HepG2 (cell line): ENCODE data around the gene COQ7. TPM values are rescaled to one million over a fixed set of nuclear protein-coding genes. Genes with fewer than 3 reads are reported as not detected.

Experiments
- PAWR ChIP-seq: sonication (generic); formaldehyde crosslinking; IDR thresholded peaks from 2 replicates; pipeline ENCODE4 v1.4.0; 2020; ENCODE audit warnings: missing genetic modification reagents, mild to moderate bottlenecking, borderline replicate concordance
- PRPF4 ChIP-seq: fragments of 200-400 bp; formaldehyde crosslinking; IDR thresholded peaks from 2 replicates; pipeline ENCODE4 v1.6.1; 2016; ENCODE audit warnings: low read length, low read depth; ENCODE audit not compliant: poor library complexity, severe bottlenecking
- SNRNP70 ChIP-seq: fragments of 200-400 bp; formaldehyde crosslinking; IDR thresholded peaks from 2 replicates; pipeline ENCODE4 v1.6.1; 2017; ENCODE audit warnings: mild to moderate bottlenecking, low read depth, low read length, moderate library complexity
- THAP11 ChIP-seq: IDR thresholded peaks from 2 replicates; pipeline ENCODE4 v1.6.1; 2016; ENCODE audit warnings: missing biosample characterization, missing genetic modification reagents
- ZNF160 ChIP-seq: sonication (generic); formaldehyde crosslinking; IDR thresholded peaks from 2 replicates; pipeline ENCODE4 v1.8.0; 2022; ENCODE audit warnings: mild to moderate bottlenecking, inconsistent platforms, missing genetic modification reagents
- ZNF616 ChIP-seq: sonication (generic); formaldehyde crosslinking; IDR thresholded peaks from 2 replicates; pipeline ENCODE4 v1.5.0; 2020; ENCODE audit warnings: low read depth, mild to moderate bottlenecking, missing genetic modification reagents
- polyA plus RNA-seq, 8 experiments: library from polyadenylated mRNA; depleted of rRNA in 3 of 8; stranded (reverse) in 7 of 8; unstranded in 1 of 8; fragments of >200 nt; fragmentation: Illumina TruSeq in 4 of 8; extraction: Trizol in 4 of 8; gene quantifications; 2 replicates each; pipeline versions ENCODE4 v1.2.1 to v1.2.3, GENCODE V29; 2011 to 2016; ENCODE audit warnings: low read depth in 4 of 8, missing spikeins in 1 of 8, mixed read lengths in 1 of 8; ENCODE audit not compliant: insufficient read depth in 1 of 8
- total RNA-seq, 5 experiments: library from RNA; depleted of rRNA; stranded (reverse); fragments of >200 nt; fragmentation: Illumina TruSeq; extraction: Trizol; gene quantifications; 2 replicates each; pipeline ENCODE4 v1.2.3, GENCODE V29; 2016; ENCODE audit warnings: low read depth in 1 of 5
- TF ChIP-seq, protein P1 (sequence below), 2 experiments: sonication (generic) in 1 of 2; formaldehyde crosslinking in 1 of 2; IDR thresholded peaks; 2 replicates each; pipeline versions ENCODE4 v1.4.0 to v1.6.1; 2018 to 2020; ENCODE audit warnings: missing genetic modification reagents in 2 of 2, borderline replicate concordance in 1 of 2, low read depth in 1 of 2, mild to moderate bottlenecking in 1 of 2, missing biosample characterization in 1 of 2
- TF ChIP-seq, protein P2 (sequence below): IDR thresholded peaks from 2 replicates; pipeline ENCODE4 v1.6.1; 2018; ENCODE audit warnings: missing genetic modification reagents, mild to moderate bottlenecking, missing compliant biosample characterization
- TF ChIP-seq, protein P3 (sequence below): sonication (generic); formaldehyde crosslinking; conservative IDR thresholded peaks from 2 replicates; pipeline ENCODE4 v1.8.0; 2022; ENCODE audit warnings: low read depth, missing genetic modification reagents
- TF ChIP-seq, protein P4 (sequence below): sonication (generic); formaldehyde crosslinking; conservative IDR thresholded peaks from 2 replicates; pipeline ENCODE4 v1.8.0; 2022; ENCODE audit warnings: missing genetic modification reagents

COQ7 gene
- total and polyA plus RNA-seq, 2 of the 13 experiments (the other 11 are each of a cell fraction or from before 2014, with no cell fraction given), result 20.1 to 45.7 TPM

DNA sequence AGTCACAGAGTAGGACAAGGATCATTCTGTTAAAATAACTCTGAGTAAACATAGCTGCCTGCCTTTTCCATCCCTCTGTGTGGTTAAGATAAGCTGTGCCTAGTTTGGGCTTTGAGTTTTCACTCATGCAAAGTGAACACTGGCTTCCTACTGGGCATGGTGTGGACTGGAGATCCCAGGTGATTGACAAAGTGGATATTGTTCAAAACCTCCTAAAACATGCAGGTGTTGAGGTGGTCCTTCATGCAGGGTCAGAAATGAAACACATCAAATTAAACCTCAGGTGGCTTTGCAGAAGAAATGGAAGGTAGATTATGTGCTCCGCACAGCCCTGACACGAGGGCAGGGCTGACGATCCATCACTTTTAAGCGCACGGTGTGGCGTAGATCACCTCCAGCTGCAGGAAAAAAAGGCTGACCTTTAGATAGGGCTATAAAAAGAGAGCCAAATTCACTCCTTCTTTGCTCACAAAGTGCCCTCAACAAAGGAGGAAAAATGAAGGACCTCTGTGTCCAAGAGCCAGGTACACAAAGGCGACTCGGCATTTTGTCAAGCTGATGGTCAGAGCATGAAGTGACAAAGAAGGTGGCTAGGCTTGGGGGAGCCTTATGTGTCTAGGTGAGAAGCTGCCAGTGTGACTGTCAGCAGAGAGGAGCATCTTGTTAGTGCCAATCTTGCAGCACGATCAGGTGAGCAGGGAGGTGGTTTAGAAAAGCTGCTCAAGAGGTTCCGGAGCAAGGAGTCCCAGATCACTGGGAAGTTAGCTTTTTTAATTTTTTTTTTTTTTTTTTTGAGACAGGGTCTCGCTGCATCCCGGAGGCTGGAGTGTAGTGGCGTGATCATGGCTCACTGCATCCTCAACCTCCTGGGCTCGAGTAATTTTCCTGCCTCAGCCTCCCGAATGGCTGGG, 26.5 kb downstream of the COQ7 start (continued):
- TF ChIP-seq, protein P1, sequence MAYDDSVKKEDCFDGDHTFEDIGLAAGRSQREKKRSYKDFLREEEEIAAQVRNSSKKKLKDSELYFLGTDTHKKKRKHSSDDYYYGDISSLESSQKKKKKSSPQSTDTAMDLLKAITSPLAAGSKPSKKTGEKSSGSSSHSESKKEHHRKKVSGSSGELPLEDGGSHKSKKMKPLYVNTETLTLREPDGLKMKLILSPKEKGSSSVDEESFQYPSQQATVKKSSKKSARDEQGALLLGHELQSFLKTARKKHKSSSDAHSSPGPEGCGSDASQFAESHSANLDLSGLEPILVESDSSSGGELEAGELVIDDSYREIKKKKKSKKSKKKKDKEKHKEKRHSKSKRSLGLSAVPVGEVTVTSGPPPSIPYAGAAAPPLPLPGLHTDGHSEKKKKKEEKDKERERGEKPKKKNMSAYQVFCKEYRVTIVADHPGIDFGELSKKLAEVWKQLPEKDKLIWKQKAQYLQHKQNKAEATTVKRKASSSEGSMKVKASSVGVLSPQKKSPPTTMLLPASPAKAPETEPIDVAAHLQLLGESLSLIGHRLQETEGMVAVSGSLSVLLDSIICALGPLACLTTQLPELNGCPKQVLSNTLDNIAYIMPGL (CRISPR knock-in tag; IDR thresholded peaks at IDR 0.05; ENCODE audit: borderline replicate concordance in 1 of 2, low read depth in 1 of 2), result no peak
- TF ChIP-seq ZNF616 (no peak), THAP11 (no peak), PAWR (CRISPR knock-in tag) (no peak), ZNF160 (CRISPR knock-in tag) (no peak), PRPF4 (no peak), SNRNP70 (no peak)
- TF ChIP-seq, protein P2, sequence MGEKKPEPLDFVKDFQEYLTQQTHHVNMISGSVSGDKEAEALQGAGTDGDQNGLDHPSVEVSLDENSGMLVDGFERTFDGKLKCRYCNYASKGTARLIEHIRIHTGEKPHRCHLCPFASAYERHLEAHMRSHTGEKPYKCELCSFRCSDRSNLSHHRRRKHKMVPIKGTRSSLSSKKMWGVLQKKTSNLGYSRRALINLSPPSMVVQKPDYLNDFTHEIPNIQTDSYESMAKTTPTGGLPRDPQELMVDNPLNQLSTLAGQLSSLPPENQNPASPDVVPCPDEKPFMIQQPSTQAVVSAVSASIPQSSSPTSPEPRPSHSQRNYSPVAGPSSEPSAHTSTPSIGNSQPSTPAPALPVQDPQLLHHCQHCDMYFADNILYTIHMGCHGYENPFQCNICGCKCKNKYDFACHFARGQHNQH (CRISPR knock-in tag), result no peak
- TF ChIP-seq, protein P3, sequence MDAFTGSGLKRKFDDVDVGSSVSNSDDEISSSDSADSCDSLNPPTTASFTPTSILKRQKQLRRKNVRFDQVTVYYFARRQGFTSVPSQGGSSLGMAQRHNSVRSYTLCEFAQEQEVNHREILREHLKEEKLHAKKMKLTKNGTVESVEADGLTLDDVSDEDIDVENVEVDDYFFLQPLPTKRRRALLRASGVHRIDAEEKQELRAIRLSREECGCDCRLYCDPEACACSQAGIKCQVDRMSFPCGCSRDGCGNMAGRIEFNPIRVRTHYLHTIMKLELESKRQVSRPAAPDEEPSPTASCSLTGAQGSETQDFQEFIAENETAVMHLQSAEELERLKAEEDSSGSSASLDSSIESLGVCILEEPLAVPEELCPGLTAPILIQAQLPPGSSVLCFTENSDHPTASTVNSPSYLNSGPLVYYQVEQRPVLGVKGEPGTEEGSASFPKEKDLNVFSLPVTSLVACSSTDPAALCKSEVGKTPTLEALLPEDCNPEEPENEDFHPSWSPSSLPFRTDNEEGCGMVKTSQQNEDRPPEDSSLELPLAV (CRISPR knock-in tag), result no peak
- TF ChIP-seq, protein P4, sequence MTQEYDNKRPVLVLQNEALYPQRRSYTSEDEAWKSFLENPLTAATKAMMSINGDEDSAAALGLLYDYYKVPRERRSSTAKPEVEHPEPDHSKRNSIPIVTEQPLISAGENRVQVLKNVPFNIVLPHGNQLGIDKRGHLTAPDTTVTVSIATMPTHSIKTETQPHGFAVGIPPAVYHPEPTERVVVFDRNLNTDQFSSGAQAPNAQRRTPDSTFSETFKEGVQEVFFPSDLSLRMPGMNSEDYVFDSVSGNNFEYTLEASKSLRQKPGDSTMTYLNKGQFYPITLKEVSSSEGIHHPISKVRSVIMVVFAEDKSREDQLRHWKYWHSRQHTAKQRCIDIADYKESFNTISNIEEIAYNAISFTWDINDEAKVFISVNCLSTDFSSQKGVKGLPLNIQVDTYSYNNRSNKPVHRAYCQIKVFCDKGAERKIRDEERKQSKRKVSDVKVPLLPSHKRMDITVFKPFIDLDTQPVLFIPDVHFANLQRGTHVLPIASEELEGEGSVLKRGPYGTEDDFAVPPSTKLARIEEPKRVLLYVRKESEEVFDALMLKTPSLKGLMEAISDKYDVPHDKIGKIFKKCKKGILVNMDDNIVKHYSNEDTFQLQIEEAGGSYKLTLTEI (CRISPR knock-in tag), result no peak
